Thyroid gland (tissue), 4 donors: Measurements from ENCODE around the gene ATOSA.

Source experiments
- CTCF ChIP-seq, 6 experiments: fragments of 200-600 bp in 3 of 6; fragments of 450-650 bp in 3 of 6; sonication (generic) in 3 of 6; IDR thresholded peaks; one replicate each; pipeline ENCODE4 v1.5.1; 2016 to 2019; ENCODE audit warnings: antibody characterized with exemption in 6 of 6, mild to moderate bottlenecking in 2 of 6, inconsistent platforms in 1 of 6, moderate library complexity in 1 of 6
- POLR2A ChIP-seq, 2 donors: fragments of 450-650 bp; IDR thresholded peaks; one replicate each; pipeline ENCODE4 v1.6.1; 2017; ENCODE audit warnings: antibody characterized with exemption in 2 of 2, mild to moderate bottlenecking in 2 of 2, moderate library complexity in 1 of 2

GRCh38 chr15:52635908-52636307, 43.3 kb downstream of the ATOSA start:
- TF ChIP-seq CTCF (IDR thresholded peaks at IDR 0.05) (no peak), POLR2A (IDR thresholded peaks at IDR 0.05) (no peak)
